Astrocyte (in vitro differentiated cells and primary cell): ENCODE results near the gene SART3.

Experiments used
- CTCF ChIP-seq: IDR thresholded peaks from 2 replicates; pipeline ENCODE4 v1.5.1; 2011; ENCODE audit warnings: low read depth, mild to moderate bottlenecking, inconsistent platforms, low read length, moderate library complexity; ENCODE audit not compliant: insufficient read depth
- EZH2 ChIP-seq: IDR thresholded peaks from 2 replicates; pipeline ENCODE4 v1.6.1; 2012; ENCODE audit warnings: mild to moderate bottlenecking, low read length, inconsistent platforms; ENCODE audit not compliant: insufficient read depth

- TF ChIP-seq CTCF (no peak), EZH2 (no peak)
These were observed 82.3 kb downstream of the SART3 start for GRCh38 chr12:108478611-108479206.
